Activated T-helper 17 cell treated with anti-CD3 and anti-CD28 coated beads, Interleukin-2, amount 50 U/mL, for 72 hours (primary cell): ENCODE data around the gene EDA. TPM values are rescaled to one million over a fixed set of nuclear protein-coding genes. Genes with fewer than 3 reads are reported as not detected.
"Not testable (repeated sequence)": the region's sequence is repeated elsewhere in the genome, so short reads cannot be mapped to it uniquely, and the experiment has no call there.

ENCODE experiments used
- ATAC-seq: fragments of 150-1000 bp; cut with Tn5 transposase; replicated peaks from 2 replicates; pipeline ENCODE4 v1.10.0; 2021; ENCODE audit warnings: mild to moderate bottlenecking, moderate library complexity
- H3K27ac Mint-ChIP-seq: one replicate; pipeline ENCODE4 v1.8.0; 2022; ENCODE audit warnings: mixed read lengths
- H3K27me3 Mint-ChIP-seq: one replicate; pipeline ENCODE4 v1.8.0; 2022; ENCODE audit warnings: mixed read lengths
- H3K36me3 Mint-ChIP-seq: one replicate; pipeline ENCODE4 v1.8.0; 2022; ENCODE audit warnings: low read depth, mild to moderate bottlenecking, mixed read lengths
- H3K4me1 Mint-ChIP-seq: one replicate; pipeline ENCODE4 v1.8.0; 2022; ENCODE audit warnings: mixed read lengths
- H3K4me3 Mint-ChIP-seq: one replicate; pipeline ENCODE4 v1.8.0; 2022; ENCODE audit warnings: mild to moderate bottlenecking, mixed read lengths
- H3K9me3 Mint-ChIP-seq: one replicate; pipeline ENCODE4 v1.8.0; 2022; ENCODE audit warnings: mixed read lengths
- total RNA-seq, 2 donors: library from RNA; stranded (reverse); gene quantifications; one replicate each; pipeline ENCODE4 v1.2.3, GENCODE V29; 2022

Gene EDA
- total RNA-seq, 2 donors from 2014 or later, result 2.2 to 6.5 TPM

DNA sequence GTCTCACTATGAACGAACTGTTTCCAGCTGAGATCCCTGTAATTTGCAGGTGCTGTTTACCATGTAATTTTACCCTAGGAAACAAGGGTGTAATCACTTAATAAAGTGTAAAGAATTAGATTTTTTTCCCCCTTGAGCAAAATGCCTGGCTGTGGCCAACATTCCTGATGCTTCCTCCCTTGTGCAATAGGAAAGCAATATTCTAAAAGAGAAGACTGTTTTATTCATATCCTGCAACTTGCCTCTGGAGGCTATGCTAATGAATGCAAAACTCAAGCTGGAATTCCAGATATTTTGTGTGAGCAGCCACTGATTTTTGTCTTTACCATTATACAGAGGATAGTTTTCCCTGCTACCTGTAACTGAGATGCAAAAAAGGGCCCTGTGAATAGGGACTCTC, 335.8 kb downstream of the EDA start:
- Mint-ChIP-seq H3K4me3 (no peak overlapping the region), H3K4me1 (no peaks in the 10 kb centered on the region), H3K27me3 (no peaks in the 10 kb centered on the region), H3K27ac (no peak overlapping the region), H3K36me3 (no peaks in the 10 kb centered on the region), H3K9me3 (no peaks in the 10 kb centered on the region)
- no peak for ATAC-seq

DNA sequence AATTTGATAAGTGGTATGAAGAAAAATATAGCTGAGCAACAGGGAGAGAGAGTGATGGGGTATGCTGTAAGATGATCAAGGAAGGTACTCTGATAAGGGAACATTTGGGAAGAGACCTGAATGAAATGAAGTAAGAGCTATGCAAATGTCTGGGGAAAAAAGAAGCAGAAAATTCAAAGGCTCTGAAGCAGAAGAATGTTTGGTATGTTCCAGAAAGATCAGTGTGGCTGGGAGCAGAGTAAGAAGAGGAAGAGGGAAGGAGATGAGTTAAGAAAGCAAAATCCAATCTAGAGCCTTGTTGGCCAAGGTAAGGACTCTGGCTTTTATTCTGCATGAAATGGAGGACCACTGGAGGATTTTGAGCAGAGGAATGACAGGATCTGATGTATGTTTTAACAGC, 343.8 kb downstream of the EDA start:
- no peaks in the 10 kb centered on the region for H3K36me3 Mint-ChIP-seq
- H3K4me3 Mint-ChIP-seq, result no peak overlapping the region
- no peaks in the 10 kb centered on the region for H3K9me3 Mint-ChIP-seq
- H3K27ac Mint-ChIP-seq, result no peak overlapping the region
- no peaks in the 10 kb centered on the region for H3K4me1 Mint-ChIP-seq
- H3K27me3 Mint-ChIP-seq, result no peaks in the 10 kb centered on the region
- no peak for ATAC-seq

DNA sequence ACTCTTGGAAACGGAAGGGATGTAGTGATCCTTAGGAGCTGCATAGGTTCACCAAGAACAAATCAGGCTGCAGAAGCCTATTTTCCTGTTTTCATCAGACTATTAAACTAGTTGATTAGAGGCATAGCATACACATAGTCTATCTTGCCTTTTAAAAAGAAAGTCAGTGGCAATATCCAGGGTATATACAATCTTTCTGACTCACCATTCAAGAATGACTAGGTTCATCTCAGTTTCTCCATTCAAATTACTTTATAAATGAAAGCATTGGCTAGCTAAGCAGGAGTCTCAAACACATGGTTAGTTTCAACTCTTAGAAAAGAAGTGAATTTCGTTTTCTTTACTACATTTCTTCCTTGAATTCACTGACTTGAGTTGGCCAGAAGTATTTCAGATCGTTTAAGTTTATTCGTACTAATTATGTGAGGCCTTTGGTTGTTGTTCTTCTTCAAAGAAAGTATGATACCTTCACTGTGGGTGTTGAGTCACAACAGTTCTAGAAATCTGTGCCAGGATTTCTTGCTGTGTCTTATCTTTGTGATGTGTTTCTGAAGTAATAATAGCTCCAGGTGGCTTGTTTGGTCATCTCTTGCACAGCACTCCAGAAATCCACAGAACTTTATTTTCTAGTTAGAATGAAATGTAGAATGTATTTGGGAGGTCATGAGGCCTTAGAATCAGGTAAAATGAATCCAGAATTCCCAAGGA, 345.6 kb downstream of the EDA start:
- no peaks in the 10 kb centered on the region for H3K27me3 Mint-ChIP-seq
- no peaks in the 10 kb centered on the region for H3K36me3 Mint-ChIP-seq
- peak; percentile 85 for ATAC-seq
- no peaks in the 10 kb centered on the region for H3K4me1 Mint-ChIP-seq
- no peak overlapping the region for H3K27ac Mint-ChIP-seq
- no peak overlapping the region for H3K4me3 Mint-ChIP-seq
- H3K9me3 Mint-ChIP-seq, result no peaks in the 10 kb centered on the region

DNA sequence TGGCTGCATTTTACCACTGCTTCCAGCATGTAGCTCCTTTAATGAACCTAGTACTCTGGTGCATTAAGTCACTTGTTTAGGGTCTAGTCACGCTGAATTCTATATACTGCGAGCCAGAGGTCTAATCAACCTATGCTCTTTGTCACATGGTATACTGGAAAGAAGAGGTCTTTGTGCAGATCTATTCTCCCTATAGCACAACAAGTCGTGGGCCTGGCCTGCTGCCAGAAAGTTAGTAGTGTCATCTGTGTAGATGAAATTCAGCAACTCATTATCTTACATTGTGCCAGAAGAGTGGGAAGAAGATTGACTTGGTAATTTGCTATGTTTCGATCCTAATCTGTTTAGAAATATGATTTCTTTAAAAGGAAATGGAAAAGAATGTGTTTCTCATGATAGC, 353.0 kb downstream of the EDA start:
- H3K4me1 Mint-ChIP-seq, result no peaks in the 10 kb centered on the region
- H3K36me3 Mint-ChIP-seq, result no peaks in the 10 kb centered on the region
- H3K9me3 Mint-ChIP-seq, result peaks cover 4% of the 10 kb centered on the region
- H3K27ac Mint-ChIP-seq, result no peak overlapping the region
- no peak for ATAC-seq
- no peak overlapping the region for H3K4me3 Mint-ChIP-seq
- no peaks in the 10 kb centered on the region for H3K27me3 Mint-ChIP-seq

DNA sequence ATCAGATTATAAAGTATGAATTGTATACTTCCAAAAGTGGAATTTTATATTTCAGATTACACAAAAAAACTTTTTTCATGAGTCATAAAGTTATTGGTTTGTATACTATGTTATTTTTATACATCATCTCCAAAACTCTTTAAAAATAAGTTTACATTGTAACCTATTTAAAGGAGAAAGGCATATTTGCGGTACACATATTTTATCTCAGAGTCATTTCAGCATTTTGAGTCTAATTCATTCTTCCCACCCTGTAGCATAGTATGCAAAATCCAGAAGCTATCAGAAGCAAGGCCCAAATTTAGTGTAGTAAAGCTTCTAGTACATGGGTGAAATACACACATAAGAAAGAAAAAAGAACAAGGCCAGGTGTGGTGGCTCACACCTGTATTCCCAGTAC, 353.5 kb downstream of the EDA start:
- H3K4me1 Mint-ChIP-seq, result no peaks in the 10 kb centered on the region
- no peaks in the 10 kb centered on the region for H3K36me3 Mint-ChIP-seq
- H3K27me3 Mint-ChIP-seq, result no peaks in the 10 kb centered on the region
- H3K27ac Mint-ChIP-seq, result no peak overlapping the region
- peaks cover 4% of the 10 kb centered on the region for H3K9me3 Mint-ChIP-seq
- H3K4me3 Mint-ChIP-seq, result no peak overlapping the region
- ATAC-seq, result no peak

DNA sequence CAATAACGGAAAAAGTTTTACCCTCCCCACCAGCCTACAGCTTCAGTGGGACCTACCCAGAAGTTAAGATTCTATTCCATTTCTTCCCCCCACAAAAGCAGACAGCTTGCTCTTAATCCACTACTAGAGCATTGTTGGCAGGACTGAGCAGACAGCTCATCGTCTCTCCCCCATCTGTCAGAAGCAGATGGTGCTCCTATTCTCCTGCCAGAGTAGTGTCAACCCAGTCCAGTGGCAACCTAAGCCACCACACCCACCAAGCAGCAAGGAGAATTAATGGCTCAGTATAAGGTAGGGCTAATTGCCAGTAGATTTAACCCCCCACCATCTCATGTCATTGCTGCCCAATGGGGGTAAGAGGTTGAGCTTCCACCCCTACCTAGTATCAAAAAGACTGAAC, 371.8 kb downstream of the EDA start:
- H3K4me1 Mint-ChIP-seq, result peaks cover 5% of the 10 kb centered on the region
- H3K9me3 Mint-ChIP-seq, result no peaks in the 10 kb centered on the region
- no peak for ATAC-seq
- H3K27me3 Mint-ChIP-seq, result no peaks in the 10 kb centered on the region
- H3K27ac Mint-ChIP-seq, result peak overlapping the region; percentile 24
- H3K4me3 Mint-ChIP-seq, result no peak overlapping the region
- H3K36me3 Mint-ChIP-seq, result no peaks in the 10 kb centered on the region

DNA sequence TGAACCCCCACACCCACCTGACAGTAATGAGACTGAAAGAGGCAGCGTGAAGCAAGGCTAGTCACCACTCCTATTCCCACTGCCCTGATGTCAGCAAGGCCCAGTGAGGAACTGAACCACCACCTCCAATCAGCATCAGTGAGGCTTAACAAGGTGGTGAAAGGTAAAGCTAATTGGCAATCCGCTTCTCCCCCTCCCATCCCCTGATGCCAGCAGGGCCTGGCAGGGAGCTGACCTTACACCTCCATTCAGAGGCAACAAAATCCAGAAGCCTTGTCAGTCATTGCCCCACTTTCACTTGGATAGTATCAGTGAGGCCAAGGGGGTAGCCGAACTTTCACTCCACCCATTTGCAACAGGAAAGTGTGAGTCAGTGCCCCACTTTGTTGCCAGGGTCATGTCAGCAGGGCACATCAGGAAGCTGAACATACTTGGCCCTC, 373.1 kb downstream of the EDA start:
- Mint-ChIP-seq H3K9me3 (no peaks in the 10 kb centered on the region), H3K27me3 (no peaks in the 10 kb centered on the region), H3K4me1 (peaks cover 5% of the 10 kb centered on the region), H3K4me3 (no peak overlapping the region), H3K36me3 (no peaks in the 10 kb centered on the region), H3K27ac (no peak overlapping the region)
- peak; percentile 75 for ATAC-seq

DNA sequence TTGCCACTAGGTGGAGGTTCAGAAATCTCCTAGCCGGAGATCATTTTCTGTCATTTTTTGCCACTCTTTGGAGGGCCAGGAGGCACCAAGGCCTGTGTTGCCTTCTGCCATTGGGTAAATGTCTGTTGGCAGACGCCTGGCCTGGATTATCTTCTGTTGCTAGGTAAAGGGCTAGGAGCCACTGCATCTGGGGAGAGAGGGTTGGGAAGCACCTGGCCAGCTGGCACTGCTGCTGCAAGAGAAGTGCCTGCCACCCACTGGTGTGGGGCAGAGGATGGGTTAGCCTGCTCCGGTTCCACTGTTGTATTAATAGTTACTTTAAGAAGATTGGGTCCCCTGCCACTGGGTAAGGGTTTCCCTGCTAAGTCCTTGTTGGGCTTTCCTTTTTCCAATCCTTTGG, 375.8 kb downstream of the EDA start:
- peaks cover 5% of the 10 kb centered on the region for H3K4me1 Mint-ChIP-seq
- H3K27me3 Mint-ChIP-seq, result no peaks in the 10 kb centered on the region
- no peak for ATAC-seq
- H3K4me3 Mint-ChIP-seq, result no peak overlapping the region
- H3K27ac Mint-ChIP-seq, result no peak overlapping the region
- no peaks in the 10 kb centered on the region for H3K9me3 Mint-ChIP-seq
- H3K36me3 Mint-ChIP-seq, result no peaks in the 10 kb centered on the region

DNA sequence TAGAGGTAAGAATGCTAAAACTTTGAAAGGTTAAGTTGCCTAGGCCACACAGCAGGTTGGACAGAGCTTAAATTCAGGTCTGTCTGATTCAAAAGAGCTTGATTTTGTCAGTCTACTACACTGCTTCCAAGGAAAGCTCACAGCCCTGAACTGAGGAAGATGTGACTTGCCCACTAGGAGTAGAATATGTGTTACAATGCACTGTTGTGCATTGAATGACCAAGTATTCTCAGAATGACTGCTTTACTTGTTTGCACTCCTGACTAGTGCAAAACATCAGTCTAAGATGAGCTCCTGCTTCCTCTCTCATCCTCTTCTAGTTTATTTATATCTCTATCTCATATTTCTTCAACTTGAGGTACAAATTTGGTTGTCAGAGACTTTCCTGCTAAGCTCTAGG, 377.6 kb downstream of the EDA start:
- Mint-ChIP-seq H3K27ac (no peak overlapping the region), H3K4me3 (no peak overlapping the region), H3K4me1 (no peaks in the 10 kb centered on the region), H3K9me3 (no peaks in the 10 kb centered on the region), H3K27me3 (no peaks in the 10 kb centered on the region), H3K36me3 (no peaks in the 10 kb centered on the region)
- ATAC-seq, result peak; percentile 43

DNA sequence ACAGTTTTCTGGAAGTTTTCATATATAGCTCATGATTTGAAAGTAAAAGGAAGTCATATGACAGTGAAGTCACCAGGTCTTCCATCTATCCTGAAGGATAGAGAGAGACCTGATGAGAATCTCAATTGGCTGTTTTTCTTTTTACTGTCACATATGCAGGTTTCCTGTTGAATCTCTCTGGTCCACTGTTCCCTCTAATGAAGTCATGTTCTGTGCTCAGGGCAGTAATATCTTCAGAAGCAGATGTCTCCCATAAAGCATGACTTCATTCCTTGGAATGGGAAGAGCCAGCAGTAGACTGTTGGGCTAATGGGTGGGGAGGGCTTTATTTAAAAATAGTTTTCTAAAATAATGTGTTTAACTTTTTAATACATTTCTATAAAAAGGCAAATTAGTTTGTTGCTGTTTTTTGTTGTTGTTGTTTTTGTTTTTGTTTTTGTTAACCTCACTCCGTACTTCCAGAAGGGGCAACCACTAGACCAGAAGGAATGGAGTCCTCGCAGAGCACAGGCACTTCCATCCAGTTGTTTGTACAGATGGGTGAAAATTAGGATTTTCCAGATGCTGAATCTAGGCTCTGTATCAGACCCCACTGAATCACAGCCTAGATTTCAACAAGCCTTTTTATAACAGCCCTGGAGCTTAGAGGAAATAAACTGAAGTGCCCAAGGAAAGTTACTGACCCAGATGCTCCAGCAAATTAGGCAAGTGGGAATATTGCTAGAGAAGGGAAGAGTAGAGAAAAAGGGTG, 379.6 kb downstream of the EDA start:
- Mint-ChIP-seq H3K27ac (no peak overlapping the region), H3K9me3 (no peaks in the 10 kb centered on the region), H3K4me3 (no peak overlapping the region), H3K27me3 (no peaks in the 10 kb centered on the region), H3K36me3 (no peaks in the 10 kb centered on the region), H3K4me1 (no peaks in the 10 kb centered on the region)
- ATAC-seq, result no peak

DNA sequence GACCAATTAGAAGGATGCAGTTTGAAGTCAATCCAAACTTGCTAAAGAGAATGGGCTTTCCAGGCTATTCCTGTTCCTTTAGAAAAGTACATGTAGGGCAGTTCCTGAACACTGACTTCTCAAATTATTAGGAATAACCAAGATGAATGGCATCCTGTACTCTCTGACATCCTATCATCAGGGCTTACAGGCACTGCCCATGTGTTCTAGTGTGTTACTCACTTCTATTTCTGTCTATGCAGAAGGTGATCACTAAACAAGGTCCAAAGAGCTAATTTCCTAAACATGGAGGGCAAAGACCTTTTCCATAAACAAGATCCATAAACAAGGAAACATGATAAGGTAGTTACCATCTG, 380.2 kb downstream of the EDA start:
- no peak overlapping the region for H3K27ac Mint-ChIP-seq
- H3K27me3 Mint-ChIP-seq, result no peaks in the 10 kb centered on the region
- H3K4me1 Mint-ChIP-seq, result no peaks in the 10 kb centered on the region
- no peaks in the 10 kb centered on the region for H3K9me3 Mint-ChIP-seq
- ATAC-seq, result no peak
- no peaks in the 10 kb centered on the region for H3K36me3 Mint-ChIP-seq
- no peak overlapping the region for H3K4me3 Mint-ChIP-seq

DNA sequence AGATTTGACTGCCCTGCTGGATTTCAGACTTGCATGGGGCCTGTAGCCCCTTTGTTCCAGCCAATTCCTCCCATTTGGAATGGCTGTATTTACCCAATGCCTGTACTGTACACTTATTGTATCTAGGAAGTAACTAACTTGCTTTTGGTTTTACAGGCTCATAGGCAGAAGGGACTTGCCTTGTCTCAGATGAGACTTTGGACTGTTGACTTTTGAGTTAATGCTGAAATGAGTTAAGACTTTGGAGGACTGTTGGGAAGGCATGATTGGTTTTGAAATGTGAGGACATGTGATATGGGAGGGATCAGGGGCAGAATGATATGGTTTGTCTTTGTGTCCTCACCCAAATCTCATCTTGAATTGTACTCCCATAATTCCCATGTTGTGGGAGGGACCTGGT, 382.4 kb downstream of the EDA start:
- not testable (repeated sequence) for ATAC-seq, H3K27ac Mint-ChIP-seq, H3K4me3 Mint-ChIP-seq, H3K36me3 Mint-ChIP-seq, H3K9me3 Mint-ChIP-seq, H3K27me3 Mint-ChIP-seq, H3K4me1 Mint-ChIP-seq

DNA sequence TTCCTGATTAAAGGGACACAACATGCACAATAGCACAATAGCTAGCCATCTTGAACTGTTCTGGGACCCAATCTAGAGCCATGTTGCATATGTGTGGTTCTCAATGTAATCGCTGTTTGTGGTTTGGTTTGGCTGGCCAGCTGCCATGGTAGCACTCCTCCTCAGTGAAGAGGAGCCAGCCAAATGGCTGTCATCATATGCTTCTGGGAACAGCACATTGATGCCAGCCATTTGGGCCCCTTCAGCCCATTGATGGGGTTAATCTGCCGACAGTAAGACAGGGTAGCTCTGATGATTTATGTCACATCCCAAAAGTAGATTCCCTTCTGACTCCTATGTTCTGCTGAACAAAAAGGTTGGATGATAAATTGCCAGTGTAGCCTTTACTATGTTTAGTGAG, 385.4 kb downstream of the EDA start:
- H3K4me1 Mint-ChIP-seq, result peaks cover 6% of the 10 kb centered on the region
- H3K36me3 Mint-ChIP-seq, result no peaks in the 10 kb centered on the region
- no peaks in the 10 kb centered on the region for H3K9me3 Mint-ChIP-seq
- H3K4me3 Mint-ChIP-seq, result no peak overlapping the region
- no peaks in the 10 kb centered on the region for H3K27me3 Mint-ChIP-seq
- no peak overlapping the region for H3K27ac Mint-ChIP-seq
- no peak for ATAC-seq

DNA sequence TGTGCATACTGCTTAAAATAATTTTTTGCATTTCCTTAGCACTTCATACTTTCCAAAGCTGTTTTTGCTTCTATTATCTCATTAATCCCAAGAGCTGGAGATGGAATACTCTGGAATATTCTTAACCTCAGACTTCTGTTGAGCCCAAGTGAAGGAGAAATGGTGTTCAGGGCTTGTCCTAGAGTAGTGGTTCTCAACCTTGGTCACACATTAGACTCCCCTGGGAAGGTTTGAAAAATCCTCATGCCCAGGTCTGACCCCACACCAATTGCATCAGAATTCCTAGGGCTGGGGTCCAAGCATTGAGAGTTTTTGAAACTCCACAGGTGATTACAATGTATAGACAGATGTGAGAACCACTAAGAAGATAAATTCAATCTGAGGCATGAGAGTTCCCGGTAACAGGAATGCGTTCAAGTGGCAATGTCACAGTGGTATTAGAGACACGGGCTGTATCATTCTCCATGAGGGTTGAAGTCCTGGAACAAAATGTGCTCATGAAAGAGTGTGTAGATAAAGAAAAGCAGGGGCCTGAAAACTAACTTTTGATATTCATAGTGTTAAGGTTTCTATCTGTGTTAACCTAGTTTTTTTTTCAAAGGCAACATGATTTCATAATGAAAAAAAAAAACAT, 385.9 kb downstream of the EDA start:
- ATAC-seq, result no peak
- Mint-ChIP-seq H3K27ac (no peak overlapping the region), H3K4me1 (peaks cover 6% of the 10 kb centered on the region), H3K4me3 (no peak overlapping the region), H3K27me3 (no peaks in the 10 kb centered on the region), H3K9me3 (no peaks in the 10 kb centered on the region), H3K36me3 (no peaks in the 10 kb centered on the region)

DNA sequence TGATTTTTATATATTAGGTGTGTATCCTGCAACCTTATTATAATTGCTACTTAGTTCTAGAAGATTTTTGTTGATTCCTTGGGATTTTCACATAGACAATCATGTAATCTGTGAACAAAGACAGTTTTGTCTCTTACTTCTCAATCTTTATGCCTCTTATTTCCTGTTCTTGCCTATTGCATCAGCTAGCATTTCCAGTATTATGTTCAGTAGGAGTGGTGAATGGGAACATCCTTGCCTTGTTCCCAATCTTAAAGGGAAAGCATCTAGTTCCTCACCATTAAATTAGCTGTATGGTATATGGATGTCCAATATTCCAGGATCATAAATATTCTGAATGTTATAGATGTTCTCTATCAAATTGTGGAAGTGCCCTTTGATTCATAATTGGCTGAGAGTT, 392.0 kb downstream of the EDA start:
- Mint-ChIP-seq H3K27me3 (no peaks in the 10 kb centered on the region), H3K4me1 (no peaks in the 10 kb centered on the region), H3K36me3 (no peaks in the 10 kb centered on the region), H3K4me3 (no peak overlapping the region), H3K9me3 (no peaks in the 10 kb centered on the region), H3K27ac (no peak overlapping the region)
- ATAC-seq, result no peak
